ENCODE data around the gene NLRX1. TPM values are rescaled to one million over a fixed set of nuclear protein-coding genes. Genes with fewer than 3 reads are reported as not detected.

Gene NLRX1
- total RNA-seq, 1 experiment from 2014 or later, result 7.2 TPM

DNA sequence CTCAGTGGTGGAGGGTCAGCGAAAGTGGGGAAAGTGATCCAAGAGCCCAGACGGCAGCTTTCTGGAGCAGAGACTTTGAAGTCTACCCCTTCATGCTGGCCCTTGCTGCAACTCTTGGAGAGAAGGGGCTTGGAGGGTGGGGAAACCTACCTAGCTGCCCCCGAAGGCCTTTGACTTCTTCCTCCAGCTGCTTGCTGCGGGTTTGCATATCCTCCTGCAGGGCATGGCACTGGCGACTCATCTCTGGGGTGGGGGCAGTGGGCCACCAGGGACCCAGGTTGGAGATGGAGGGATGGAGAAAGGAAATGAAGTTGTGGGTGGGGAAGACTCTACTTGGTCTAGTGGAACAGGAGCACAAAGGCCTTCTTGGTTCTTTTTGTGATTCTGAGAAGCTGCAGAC is 24.5 kb downstream of the NLRX1 start:
- H3K27me3 Mint-ChIP-seq (ENCODE audit: insufficient read depth, unreplicated experiment), result peaks cover 2% of the 10 kb centered on the region
- TF ChIP-seq, protein P1, sequence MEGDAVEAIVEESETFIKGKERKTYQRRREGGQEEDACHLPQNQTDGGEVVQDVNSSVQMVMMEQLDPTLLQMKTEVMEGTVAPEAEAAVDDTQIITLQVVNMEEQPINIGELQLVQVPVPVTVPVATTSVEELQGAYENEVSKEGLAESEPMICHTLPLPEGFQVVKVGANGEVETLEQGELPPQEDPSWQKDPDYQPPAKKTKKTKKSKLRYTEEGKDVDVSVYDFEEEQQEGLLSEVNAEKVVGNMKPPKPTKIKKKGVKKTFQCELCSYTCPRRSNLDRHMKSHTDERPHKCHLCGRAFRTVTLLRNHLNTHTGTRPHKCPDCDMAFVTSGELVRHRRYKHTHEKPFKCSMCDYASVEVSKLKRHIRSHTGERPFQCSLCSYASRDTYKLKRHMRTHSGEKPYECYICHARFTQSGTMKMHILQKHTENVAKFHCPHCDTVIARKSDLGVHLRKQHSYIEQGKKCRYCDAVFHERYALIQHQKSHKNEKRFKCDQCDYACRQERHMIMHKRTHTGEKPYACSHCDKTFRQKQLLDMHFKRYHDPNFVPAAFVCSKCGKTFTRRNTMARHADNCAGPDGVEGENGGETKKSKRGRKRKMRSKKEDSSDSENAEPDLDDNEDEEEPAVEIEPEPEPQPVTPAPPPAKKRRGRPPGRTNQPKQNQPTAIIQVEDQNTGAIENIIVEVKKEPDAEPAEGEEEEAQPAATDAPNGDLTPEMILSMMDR (IDR thresholded peaks at IDR 0.05; ENCODE audit: insufficient read depth in 1 of 2, low read depth in 1 of 2, low read length in 1 of 2, severe bottlenecking in 1 of 2, unreplicated experiment in 1 of 2), result no peak
- CTCF ChIA-PET, result no interaction called here
- no peaks in the 10 kb centered on the region for H3K9me3 Mint-ChIP-seq (ENCODE audit: unreplicated experiment)
- Histone ChIP-seq H3K36me3 (ENCODE audit: control insufficient read depth, insufficient read depth, low read length) (no peaks in the 10 kb centered on the region), H3K9me3 (no peaks in the 10 kb centered on the region), H3K27me3 (replicated peaks; ENCODE audit: control insufficient read depth, insufficient read depth, low read length) (no peaks in the 10 kb centered on the region), H3K4me3 (ENCODE audit: low read depth, low read length) (no peak overlapping the region), H3K4me1 (peaks cover 16% of the 10 kb centered on the region)
- H3K27ac Mint-ChIP-seq (ENCODE audit: unreplicated experiment), result no peak overlapping the region
- no TSS peak for BruUV-seq (replicated peaks)
- no peaks in the 10 kb centered on the region for H3K36me3 Mint-ChIP-seq (ENCODE audit: insufficient read depth, unreplicated experiment)
- DNase-seq, result no peak
- intact Hi-C loops (cut with micrococcal nuclease; ENCODE audit: unreplicated experiment), result no loop called here
- no peak overlapping the region for H3K4me3 Mint-ChIP-seq (ENCODE audit: unreplicated experiment)
- H3K4me1 Mint-ChIP-seq (ENCODE audit: low read depth, unreplicated experiment), result peaks cover 20% of the 10 kb centered on the region
- POLR2A ChIA-PET, result interaction anchor here (0.5 kb wide), 1 partner anchor 72 kb away, joined by 4 read pairs; the partner anchor contains the start of gene HINFP

DNA sequence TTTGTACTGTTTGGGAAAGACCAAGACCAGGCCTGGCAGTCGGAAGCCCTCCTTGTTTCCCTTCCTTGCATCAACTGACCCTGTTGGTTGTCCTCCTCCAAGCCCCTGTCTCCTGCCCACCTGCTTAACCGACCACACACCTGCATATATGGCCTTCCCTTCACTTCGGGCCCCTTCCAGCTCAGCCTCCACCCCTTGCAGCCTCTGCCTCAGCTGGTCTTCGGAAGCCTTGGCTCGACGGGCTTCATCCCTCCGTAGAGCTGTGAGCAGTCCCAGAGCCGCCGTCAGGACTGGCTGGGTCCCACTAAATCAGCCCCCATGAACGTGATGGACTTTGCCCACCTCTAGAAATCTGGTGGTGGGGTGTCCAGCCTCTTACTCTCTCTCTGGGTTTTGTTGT is 25.1 kb downstream of the NLRX1 start:
- Histone ChIP-seq H3K36me3 (ENCODE audit: control insufficient read depth, insufficient read depth, low read length) (no peaks in the 10 kb centered on the region), H3K9me3 (no peaks in the 10 kb centered on the region), H3K4me1 (peaks cover 15% of the 10 kb centered on the region), H3K4me3 (ENCODE audit: low read depth, low read length) (no peak overlapping the region), H3K27me3 (replicated peaks; ENCODE audit: control insufficient read depth, insufficient read depth, low read length) (no peaks in the 10 kb centered on the region)
- TF ChIP-seq, protein P1 (IDR thresholded peaks at IDR 0.05; ENCODE audit: insufficient read depth in 1 of 2, low read depth in 1 of 2, low read length in 1 of 2, severe bottlenecking in 1 of 2, unreplicated experiment in 1 of 2), result no peak
- POLR2A ChIA-PET, result interaction anchor here (0.5 kb wide), 1 partner anchor 72 kb away, joined by 4 read pairs; the partner anchor contains the start of gene HINFP
- no peak for DNase-seq
- CTCF ChIA-PET, result no interaction called here
- H3K27ac Mint-ChIP-seq (ENCODE audit: unreplicated experiment), result no peak overlapping the region
- peaks cover 2% of the 10 kb centered on the region for H3K27me3 Mint-ChIP-seq (ENCODE audit: insufficient read depth, unreplicated experiment)
- BruUV-seq (replicated peaks), result no TSS peak
- no peaks in the 10 kb centered on the region for H3K9me3 Mint-ChIP-seq (ENCODE audit: unreplicated experiment)
- no peak overlapping the region for H3K4me3 Mint-ChIP-seq (ENCODE audit: unreplicated experiment)
- H3K4me1 Mint-ChIP-seq (ENCODE audit: low read depth, unreplicated experiment), result peaks cover 20% of the 10 kb centered on the region
- no peaks in the 10 kb centered on the region for H3K36me3 Mint-ChIP-seq (ENCODE audit: insufficient read depth, unreplicated experiment)
- intact Hi-C loops (cut with micrococcal nuclease; ENCODE audit: unreplicated experiment), result no loop called here

DNA sequence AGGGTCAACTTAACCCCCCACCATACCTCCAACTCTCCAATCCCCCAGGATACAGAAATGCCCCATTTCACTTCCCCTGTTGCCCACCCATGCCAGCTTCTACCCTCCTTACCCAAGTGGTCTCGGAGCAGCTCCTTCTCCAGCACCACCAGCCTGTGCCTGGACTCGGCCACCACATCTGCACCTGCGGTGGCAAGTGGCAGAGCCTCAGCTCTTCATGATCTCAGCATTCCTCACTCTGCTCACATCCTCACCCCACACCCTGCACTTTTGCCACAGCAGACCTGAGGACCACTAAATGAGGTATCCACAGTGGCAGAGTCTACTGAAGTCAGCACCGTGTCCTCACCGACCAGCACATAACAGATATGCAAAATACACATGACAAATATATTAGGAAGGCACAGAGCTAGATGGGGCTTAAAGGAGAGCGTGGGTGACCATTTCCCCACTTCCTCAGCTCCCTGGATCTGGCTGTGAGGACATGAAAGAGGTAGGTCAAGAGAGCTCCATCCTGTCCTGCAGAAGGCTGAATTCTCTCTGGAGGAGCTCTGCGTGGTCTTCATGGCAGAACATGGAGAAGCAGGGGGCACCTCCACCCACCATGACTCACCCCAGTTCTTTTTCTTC is 26.4 kb downstream of the NLRX1 start:
- Mint-ChIP-seq H3K27ac (ENCODE audit: unreplicated experiment) (no peak overlapping the region), H3K4me1 (ENCODE audit: low read depth, unreplicated experiment) (peaks cover 10% of the 10 kb centered on the region), H3K4me3 (ENCODE audit: unreplicated experiment) (no peak overlapping the region), H3K27me3 (ENCODE audit: insufficient read depth, unreplicated experiment) (peaks cover 2% of the 10 kb centered on the region), H3K9me3 (ENCODE audit: unreplicated experiment) (no peaks in the 10 kb centered on the region), H3K36me3 (ENCODE audit: insufficient read depth, unreplicated experiment) (no peaks in the 10 kb centered on the region)
- no TSS peak for BruUV-seq (replicated peaks)
- Histone ChIP-seq H3K4me1 (peaks cover 4% of the 10 kb centered on the region; the same call in 1 of the 2 replicates), H3K9me3 (no peaks in the 10 kb centered on the region), H3K27me3 (replicated peaks; ENCODE audit: control insufficient read depth, insufficient read depth, low read length) (no peaks in the 10 kb centered on the region), H3K4me3 (ENCODE audit: low read depth, low read length) (no peak overlapping the region), H3K36me3 (ENCODE audit: control insufficient read depth, insufficient read depth, low read length) (no peaks in the 10 kb centered on the region)
- CTCF ChIA-PET, result interaction anchor here (1.0 to 3.0 kb wide), 2 partner anchors 11 to 93 kb away, joined by 3 to 28 read pairs; partner anchors contain the start of genes CBL and DPAGT1
- intact Hi-C loops (cut with micrococcal nuclease; ENCODE audit: unreplicated experiment), result no loop called here
- TF ChIP-seq, protein P1 (IDR thresholded peaks at IDR 0.05; ENCODE audit: insufficient read depth in 1 of 2, low read depth in 1 of 2, low read length in 1 of 2, severe bottlenecking in 1 of 2, unreplicated experiment in 1 of 2), result no peak
- DNase-seq, result no peak
- POLR2A ChIA-PET, result interaction anchor here (0.6 kb wide), 1 partner anchor 92 kb away, joined by 6 read pairs; no protein-coding TSS in a partner anchor

Data from Caco-2 (cell line).